NCI-H2227 treated with DMSO at 0.1 percent for 48 hours (cell line): Measurements from ENCODE around the gene ACTG1.

Experiments
- DNase-seq: peaks from one replicate; lab custom pipeline; 2025; lab: John Stamatoyannopoulos, UW

ACTG1 gene

GRCh38 chr17:81545160-81545949 lies 32.8 kb upstream of the ACTG1 start:
- DNase-seq: no peak

- no peak for DNase-seq
Observed at GRCh38 chr17:81544281-81544974, 31.8 kb upstream of the ACTG1 start.

- DNase-seq: no peak
Observed at GRCh38 chr17:81543756-81544155, 31.2 kb upstream of the ACTG1 start.

- no peak for DNase-seq
Observed at GRCh38 chr17:81543339-81543675, 30.7 kb upstream of the ACTG1 start.

- DNase-seq: no peak
Observed at GRCh38 chr17:81542431-81543338, 30.1 kb upstream of the ACTG1 start.

GRCh38 chr17:81541123-81541522 lies 28.5 kb upstream of the ACTG1 start:
- DNase-seq: no peak

GRCh38 chr17:81540676-81541027 lies 28.1 kb upstream of the ACTG1 start:
- no peak for DNase-seq

- no peak for DNase-seq
Observed at GRCh38 chr17:81539961-81540675, 27.5 kb upstream of the ACTG1 start.

- no peak for DNase-seq
Observed at GRCh38 chr17:81539571-81539900, 26.9 kb upstream of the ACTG1 start.

GRCh38 chr17:81538651-81539570 lies 26.3 kb upstream of the ACTG1 start:
- DNase-seq: no peak

GRCh38 chr17:81537856-81538555 lies 25.4 kb upstream of the ACTG1 start:
- DNase-seq: peak; percentile 18

- no peak for DNase-seq
Observed at GRCh38 chr17:81537343-81537855, 24.8 kb upstream of the ACTG1 start.

GRCh38 chr17:81536299-81537290 lies 24.0 kb upstream of the ACTG1 start:
- DNase-seq: no peak

- no peak for DNase-seq
Observed at GRCh38 chr17:81535480-81536298, 23.1 kb upstream of the ACTG1 start.

GRCh38 chr17:81535007-81535328 lies 22.4 kb upstream of the ACTG1 start:
- DNase-seq: no peak

- no peak for DNase-seq
Observed at GRCh38 chr17:81534157-81535006, 21.8 kb upstream of the ACTG1 start.
